Muscle of arm (tissue), 12 donors: ENCODE data around the gene PRKCQ. TPM values are rescaled to one million over a fixed set of nuclear protein-coding genes. Genes with fewer than 3 reads are reported as not detected.
"Not testable (repeated sequence)": the region's sequence is repeated elsewhere in the genome, so short reads cannot be mapped to it uniquely, and the experiment has no call there.

Source experiments
- DNase-seq: peaks from one replicate; pipeline ENCODE4 v3.0.0-alpha.2; 2013
- polyA plus RNA-seq, 12 donors: library from polyadenylated mRNA; unstranded; fragments of 120-200 nt; gene quantifications; one replicate each; pipeline ENCODE4 v1.2.1, GENCODE V29; 2013; ENCODE audit not compliant: insufficient read length in 12 of 12

The PRKCQ gene
- polyA plus RNA-seq, 12 donors: 4.5 to 21.4 (median 16.1) TPM; not detected in 1

DNA sequence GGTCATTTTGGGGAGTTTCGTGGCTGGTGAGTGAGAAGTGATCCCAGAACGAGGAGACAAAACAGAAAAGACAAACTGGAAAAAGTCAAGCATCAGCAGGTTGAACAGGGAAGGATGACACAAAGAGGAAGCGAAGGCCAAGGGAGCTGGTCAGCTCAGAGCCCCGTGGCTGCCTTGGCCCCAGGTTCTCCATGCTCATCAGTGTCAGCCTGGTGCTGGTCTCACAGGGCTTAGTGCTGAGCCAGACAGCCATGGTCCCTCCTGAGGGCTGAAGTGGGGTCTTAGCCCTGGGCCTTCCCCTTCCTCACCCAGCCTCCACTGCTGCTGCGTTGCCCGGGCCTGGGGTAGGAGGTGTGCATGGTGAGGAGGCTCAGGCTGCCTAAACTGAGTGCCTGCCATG lies 193.7 kb downstream of the PRKCQ start:
- DNase-seq: no peak

DNA sequence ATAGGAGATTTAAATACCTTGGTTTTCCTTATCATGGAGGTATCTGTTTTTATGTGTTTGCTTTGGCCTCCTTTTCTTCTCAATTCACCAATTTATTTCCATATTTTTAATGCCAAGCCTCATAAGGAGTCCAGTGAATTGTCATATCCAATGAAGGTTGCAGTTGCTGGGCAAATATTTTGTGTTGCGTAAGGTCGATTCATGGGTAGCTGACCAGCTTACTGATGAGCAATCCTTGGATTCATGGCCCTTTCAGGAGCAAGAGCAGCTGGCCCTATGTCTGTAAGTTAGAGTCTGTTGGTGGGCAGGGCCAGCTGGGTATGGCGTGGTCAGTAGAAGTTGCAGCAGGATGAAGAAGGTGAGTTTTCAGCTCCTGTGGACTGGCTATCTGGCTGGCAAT lies 194.4 kb downstream of the PRKCQ start:
- no peak for DNase-seq

DNA sequence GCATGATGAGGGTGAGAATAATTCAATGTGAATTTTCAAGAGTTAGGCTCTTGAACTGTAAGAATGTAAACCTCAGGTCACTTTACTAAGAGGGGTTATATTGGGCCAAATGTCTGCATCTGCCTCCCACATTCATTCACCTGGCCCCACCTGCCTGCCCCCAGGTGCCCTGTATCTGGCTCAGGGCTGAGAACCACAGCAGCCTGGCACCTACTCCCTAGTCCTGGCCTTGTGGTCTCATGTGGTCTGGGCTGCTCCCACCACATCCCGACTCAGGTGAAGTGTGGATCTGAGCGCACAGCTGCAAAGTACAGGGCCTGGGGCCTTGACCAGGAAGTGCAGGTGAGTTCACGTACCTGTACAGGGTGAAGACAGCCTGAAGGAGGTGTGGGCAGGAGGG lies 195.2 kb downstream of the PRKCQ start:
- DNase-seq: no peak

DNA sequence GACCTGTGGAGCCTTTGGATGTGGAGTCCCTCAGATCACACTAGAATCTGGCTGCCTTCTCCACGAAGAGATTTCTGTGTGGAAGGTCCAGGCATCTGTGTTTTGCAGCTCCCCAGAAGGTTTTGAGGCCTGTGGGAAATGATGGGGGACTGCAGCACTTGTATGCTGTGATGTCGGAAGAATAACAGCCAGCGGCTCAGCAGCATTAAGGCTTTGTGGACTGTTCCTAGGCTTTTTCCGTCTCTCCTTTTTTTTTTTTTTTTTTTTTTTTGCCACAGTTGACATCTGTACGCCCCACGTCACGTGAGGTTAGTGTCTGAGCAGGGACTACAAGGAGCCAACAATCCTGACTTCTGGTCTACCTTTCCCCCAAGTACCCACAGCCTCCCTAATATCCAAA lies 196.0 kb downstream of the PRKCQ start:
- DNase-seq: no peak

DNA sequence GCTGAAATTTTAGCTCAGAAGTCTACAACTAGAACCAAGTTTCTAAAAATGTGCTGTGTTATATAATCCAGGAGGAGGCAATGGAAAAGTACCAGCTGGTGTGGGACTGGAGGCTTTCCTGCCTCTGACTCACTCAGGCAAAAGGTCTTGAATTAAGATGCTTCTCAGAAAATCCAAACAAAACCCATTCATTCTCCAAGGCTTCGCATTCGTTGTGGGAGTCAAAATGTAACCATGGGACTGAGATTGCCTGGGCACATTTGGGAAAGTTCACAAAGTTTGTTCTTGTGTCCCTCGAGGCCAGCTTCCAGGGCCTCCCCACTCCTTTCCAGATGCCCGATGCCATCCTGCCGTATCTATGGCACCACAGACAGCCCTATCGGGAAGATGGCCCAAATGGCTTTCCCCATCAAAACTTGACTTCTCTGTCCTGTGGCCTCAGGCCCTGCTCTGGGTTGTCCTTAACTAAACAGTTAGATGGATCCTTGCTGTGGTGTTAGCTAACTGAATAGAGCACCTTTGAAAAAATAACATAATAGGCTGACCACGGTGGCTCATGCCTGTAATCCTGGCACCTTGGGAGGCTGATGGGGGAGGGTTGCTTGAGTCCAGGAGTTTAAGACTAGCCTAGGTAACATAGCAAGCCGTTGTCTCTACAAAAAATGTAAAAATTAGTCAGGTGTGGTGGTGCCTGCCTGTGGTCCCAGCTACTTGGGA lies 196.8 kb downstream of the PRKCQ start:
- no peak for DNase-seq

DNA sequence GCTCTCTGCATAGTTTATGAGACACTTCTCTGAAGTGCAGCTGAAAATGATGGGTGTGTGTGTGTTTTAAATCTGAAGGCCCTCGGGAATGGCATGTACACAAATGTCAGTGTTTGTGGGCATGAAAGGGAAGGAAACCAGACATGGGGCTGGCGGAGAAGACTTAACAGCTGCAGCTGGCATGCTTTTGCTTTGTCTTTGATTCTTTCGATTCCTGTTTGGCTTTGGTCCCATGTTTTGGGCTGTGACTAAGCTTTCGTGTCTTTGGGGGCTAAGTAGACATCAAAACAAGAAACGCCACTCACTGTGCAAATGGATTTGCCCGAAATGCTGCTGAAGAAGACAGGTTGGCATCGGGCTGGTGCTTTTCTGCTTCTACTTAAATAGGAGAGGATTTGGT lies 198.0 kb downstream of the PRKCQ start:
- DNase-seq: peak; percentile 48

DNA sequence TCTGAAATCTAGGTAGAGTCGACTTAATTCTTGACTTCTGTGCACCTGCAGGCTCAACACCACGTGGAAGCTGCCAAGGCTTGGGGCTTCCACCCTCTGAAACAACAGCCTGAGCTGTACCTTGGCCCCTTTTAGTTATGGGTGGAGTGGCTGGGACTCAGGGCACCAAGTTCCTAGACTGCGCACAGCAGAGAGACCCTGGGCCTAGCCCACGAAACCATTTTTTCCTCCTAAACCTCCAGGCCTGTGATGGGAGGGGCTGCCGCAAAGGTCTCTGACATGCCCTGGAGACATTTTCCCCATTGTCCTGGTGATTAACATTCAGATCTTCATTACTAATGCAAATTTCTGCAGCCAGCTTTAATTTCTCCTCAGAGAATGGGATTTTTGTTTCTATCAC lies 199.6 kb downstream of the PRKCQ start:
- DNase-seq: not testable (repeated sequence)

DNA sequence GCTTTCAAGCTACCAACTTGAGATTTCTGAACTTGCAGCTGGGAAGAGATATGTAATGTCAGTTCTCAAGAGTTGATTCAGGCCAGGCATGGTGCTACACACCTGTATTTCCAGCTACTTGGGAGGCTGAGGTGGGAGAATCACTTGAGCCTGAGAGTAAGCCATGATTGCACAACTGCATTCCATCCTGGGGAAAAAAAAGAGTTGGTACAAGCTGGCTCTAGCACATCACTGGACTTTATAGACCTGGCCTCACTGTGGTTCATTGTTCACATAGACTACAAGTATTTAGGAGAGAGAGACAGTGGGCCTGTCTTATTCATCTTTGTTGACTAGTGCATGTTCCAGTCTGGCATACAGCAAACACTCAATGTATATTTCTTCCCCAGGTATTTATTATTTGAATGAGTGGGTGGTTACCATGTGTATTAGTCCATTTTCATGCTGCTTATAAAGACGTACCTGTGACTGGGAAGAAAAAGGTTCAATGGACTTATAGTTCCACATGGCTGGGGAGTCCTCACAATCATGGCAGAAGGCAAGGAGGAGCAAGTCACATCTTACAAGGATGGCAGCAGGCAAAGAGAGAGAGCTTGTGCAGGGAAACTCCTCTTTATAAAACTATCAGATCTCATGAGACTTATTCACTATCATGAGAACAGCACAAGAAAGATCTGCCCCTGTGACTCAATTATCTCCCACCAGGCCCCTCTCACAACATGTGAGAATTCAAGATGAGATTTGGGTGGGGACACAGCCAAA lies 200.9 kb downstream of the PRKCQ start:
- DNase-seq: no peak
